GM10248 (cell line): ENCODE results near the gene MMAB.
"Not testable (repeated sequence)": the region's sequence is repeated elsewhere in the genome, so short reads cannot be mapped to it uniquely, and the experiment has no call there.

Experiments used
- CTCF ChIA-PET: fragments of 300-600 bp; sonication (Branson Sonifier 250); formaldehyde crosslinking; extraction: SDS; loops from one replicate; lab custom pipeline; 2021; ENCODE audit warnings: antibody characterized with exemption; lab: Yijun Ruan, JAX
- POLR2A ChIA-PET: fragments of 350-650 bp; sonication (Branson Sonifier 250); formaldehyde crosslinking; extraction: SDS; loops from one replicate; lab custom pipeline; 2020; ENCODE audit warnings: antibody characterized with exemption; lab: Yijun Ruan, JAX
- DNase-seq: peaks from one replicate; pipeline ENCODE4 v3.0.0; 2012; ENCODE audit errors: extremely low spot score
- CTCF ChIP-seq: IDR thresholded peaks from 2 replicates; pipeline ENCODE4 v1.5.1; 2012; ENCODE audit warnings: mild to moderate bottlenecking, low read depth; ENCODE audit errors: extremely low read depth, missing control alignments, control extremely low read depth

MMAB gene

DNA sequence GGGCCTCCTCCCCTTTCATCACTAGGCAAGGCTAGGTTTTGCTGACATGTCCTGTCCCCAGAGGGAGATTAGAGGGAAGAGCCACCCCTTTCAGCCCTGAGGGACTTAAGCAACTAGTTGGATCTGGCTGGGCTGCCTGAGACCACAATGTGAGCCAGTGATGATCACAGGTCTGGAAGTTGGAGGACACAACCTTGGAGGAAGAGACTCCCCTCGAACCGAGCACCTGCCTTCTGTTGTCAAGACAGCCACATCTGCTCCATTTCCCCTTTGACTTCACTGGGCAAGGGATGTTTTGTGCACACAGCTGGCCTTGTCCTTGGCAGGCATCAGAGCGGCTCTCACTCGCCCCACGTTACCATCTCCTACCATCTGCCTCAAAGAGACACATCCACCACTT lies 31.7 kb upstream of the MMAB start:
- POLR2A ChIA-PET = no interaction called here
- CTCF ChIA-PET = interaction anchor here (2.4 kb wide), 1 partner anchor 10 kb away, joined by 7 read pairs; no protein-coding TSS in a partner anchor
- no peak for DNase-seq
- TF ChIP-seq CTCF = no peak

- CTCF ChIA-PET = interaction anchor here (2.4 kb wide), 1 partner anchor 11 kb away, joined by 7 read pairs; no protein-coding TSS in a partner anchor
- DNase-seq = no peak
- POLR2A ChIA-PET = no interaction called here
Observed at GRCh38 chr12:109604132-109604585, 30.9 kb upstream of the MMAB start.

DNA sequence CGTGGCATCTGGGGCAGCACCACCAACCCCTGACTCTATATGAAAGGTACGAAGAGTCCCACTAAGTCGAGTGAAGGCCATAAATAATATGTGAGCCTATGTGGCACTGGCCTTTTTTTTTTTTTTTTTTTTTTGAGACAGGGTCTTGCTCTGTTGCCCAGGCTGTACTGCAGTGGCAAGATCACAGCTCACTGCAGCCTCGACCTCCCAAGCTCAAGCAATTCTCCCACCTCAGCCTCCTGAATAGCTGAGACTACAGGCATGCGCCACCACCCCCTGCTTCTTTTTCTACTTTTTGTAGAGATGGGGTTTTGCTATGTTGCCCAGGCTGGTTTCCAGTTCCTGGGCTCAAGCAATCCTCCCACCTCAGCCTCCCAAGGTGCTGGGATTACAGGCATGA lies 28.8 kb upstream of the MMAB start:
- POLR2A ChIA-PET, DNase-seq, CTCF ChIA-PET: not testable (repeated sequence)

More at GRCh38 chr12:109604132-109604585, 30.9 kb upstream of the MMAB start:
- no peak for TF ChIP-seq CTCF

DNA sequence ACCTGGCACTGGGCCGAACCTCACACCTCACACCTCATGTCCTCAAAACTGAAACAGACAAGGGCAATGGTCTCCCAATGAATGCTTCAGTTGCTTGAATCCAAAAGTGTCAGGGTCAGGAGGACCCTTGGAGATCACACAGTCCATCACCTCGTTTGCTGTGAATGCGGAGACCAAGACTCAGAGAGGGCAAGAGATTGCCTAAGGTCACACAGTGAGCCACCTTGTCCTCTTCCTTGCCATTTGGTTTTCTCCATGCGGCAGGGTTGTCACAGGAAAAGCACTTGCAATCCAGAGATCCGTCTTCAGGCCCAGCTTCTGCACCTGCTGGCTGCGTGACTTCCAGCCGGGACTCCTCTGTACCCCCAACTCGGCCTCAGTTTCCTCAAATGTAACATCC lies 28.3 kb upstream of the MMAB start:
- POLR2A ChIA-PET = no interaction called here
- no peak for TF ChIP-seq CTCF
- no peak for DNase-seq
- CTCF ChIA-PET = interaction anchor here (0.9 to 2.1 kb wide), 3 partner anchors 8 to 174 kb away, joined by 3 to 6 read pairs (median 3); no protein-coding TSS in a partner anchor

DNA sequence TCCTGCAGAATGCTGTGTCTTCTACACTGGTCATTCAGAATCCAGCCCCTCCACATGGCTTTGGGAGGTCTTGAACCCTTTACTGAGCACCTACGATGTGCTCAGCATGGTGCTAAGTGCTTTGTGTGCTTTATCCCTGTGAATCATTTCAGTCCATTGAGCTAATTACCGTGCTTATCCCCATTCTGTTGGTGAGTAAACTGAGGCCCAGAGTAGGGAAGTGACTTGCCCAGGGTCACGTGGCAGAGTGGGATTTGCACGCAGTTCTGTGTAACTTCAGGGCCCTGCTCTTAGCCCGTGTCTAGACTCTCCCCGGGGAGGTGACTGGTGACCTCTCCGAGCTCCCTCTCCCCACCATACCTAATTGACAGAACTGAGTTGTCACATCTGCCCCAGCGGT lies 27.7 kb upstream of the MMAB start:
- ChIA-PET POLR2A (no interaction called here), CTCF (interaction anchor here (0.9 to 2.1 kb wide), 3 partner anchors 8 to 174 kb away, joined by 3 to 6 read pairs (median 3); no protein-coding TSS in a partner anchor)
- TF ChIP-seq CTCF = no peak
- DNase-seq = no peak

GRCh38 chr12:109600481-109600880 lies 27.2 kb upstream of the MMAB start:
- CTCF ChIA-PET = interaction anchor here (0.9 to 2.1 kb wide), 4 partner anchors 8 to 175 kb away, joined by 3 to 6 read pairs (median 4); partner anchors contain the start of genes MMAB and MVK
- no peak for DNase-seq
- POLR2A ChIA-PET = no interaction called here
- TF ChIP-seq CTCF = no peak

DNA sequence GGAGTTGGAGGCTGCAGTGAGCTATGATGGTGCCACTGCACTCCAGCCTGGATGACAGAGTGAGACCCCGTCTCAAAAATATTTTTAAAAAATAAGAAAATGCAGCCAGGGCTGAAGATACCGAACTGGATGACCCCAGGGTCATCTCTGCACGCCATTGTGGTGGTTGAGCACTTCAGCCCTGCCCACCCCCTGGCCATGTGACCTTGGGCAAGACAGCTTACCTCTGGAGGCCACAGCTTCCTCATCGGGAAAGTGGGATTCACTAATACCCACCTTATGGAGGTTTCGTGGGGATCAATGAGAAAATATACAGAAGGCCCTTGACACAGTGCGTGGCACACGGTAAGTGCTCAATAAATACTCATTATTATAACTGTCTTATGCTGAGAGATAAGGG lies 25.8 kb upstream of the MMAB start:
- no peak for TF ChIP-seq CTCF
- CTCF ChIA-PET = interaction anchor here (1.2 to 4.8 kb wide), 12 partner anchors 10 to 256 kb away, joined by 3 to 56 read pairs (median 13); partner anchors contain the start of genes MMAB and MVK
- no peak for DNase-seq
- POLR2A ChIA-PET = no interaction called here
